LNCAP (cell line): ENCODE results near the gene PTPRQ.

Source experiments
- CTCF ChIP-seq: fragments of 450-650 bp; IDR thresholded peaks from 2 replicates; pipeline ENCODE4 v1.5.1; 2017; ENCODE audit warnings: mild to moderate bottlenecking

The PTPRQ gene

DNA sequence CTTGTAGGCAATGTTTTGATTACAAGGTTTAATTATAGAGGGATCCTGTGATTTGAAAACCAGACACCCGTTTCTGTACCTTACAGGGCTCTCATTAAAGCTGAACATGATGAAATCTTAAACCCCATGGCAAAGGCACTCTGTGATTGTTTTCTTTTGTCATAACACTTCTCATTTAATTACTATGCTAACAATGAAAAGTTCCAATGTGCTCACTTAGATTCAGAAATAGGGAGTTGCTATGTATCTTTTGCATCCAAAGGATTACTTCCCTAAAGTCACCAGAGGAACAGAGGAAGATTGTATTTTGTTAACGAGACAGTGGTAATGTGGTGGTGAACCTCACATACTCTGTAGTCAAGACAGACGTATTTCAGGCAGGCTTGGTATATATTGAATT lies 181.9 kb downstream of the PTPRQ start:
- no peak for TF ChIP-seq CTCF

DNA sequence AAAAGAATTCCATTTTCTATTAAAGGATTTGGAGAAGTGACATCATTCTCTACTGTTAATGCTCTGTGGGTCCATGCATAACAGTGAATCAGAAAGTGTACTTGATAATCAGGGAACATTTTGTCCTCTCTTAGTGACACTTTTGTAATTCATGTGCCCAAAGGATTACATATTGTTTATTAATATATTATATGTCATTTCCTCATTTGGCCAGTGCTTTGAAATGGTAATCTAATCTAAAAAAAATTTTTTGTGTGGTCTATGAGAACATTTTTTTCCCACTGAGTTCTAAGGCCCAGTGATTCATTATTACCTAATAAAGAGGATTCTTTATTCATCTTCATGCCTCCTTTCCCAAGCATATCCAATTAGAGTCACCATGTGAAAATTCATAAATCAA lies 183.7 kb downstream of the PTPRQ start:
- no peak for TF ChIP-seq CTCF

DNA sequence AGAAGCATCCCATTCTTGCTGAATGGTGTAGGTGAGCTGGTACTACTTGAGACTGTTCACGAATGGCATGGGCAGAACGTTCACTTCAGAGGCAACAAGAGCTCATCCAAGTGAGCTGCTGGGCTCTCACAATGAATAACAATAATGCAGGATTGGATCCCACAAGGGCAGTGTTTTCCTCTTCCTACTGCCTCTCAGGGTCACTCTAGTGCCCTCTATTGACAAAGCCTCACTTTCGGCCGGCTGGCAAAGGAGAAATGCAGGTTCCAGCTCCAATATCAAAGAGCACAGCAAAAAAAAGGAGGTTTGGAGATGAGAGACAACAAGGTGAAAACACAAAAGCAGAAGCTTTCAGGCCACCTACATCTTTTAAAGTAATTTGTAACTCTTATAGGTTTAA lies 188.8 kb downstream of the PTPRQ start:
- TF ChIP-seq CTCF = peak; percentile 64

- no peak for TF ChIP-seq CTCF
These were observed 190.9 kb downstream of the PTPRQ start for GRCh38 chr12:80634903-80635302.

DNA sequence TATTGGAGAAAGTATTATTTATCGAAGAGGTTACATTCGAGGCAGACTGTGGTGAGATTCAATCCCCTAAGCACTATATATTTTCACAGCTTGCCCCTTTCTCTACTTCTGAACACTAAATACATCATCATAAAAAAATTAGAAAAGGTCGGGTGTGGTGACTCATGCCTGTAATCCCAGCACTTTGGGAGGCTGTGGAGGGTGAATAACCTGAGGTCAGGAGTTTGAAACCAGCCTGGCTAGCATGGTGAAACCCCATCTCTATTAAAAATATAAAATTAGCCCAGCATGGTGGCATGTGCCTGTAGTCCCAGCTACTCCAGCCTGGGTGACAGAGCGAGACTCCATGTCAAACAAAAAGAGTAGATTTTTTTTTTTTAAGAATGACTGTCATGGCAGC lies 192.8 kb downstream of the PTPRQ start:
- TF ChIP-seq CTCF = no peak

DNA sequence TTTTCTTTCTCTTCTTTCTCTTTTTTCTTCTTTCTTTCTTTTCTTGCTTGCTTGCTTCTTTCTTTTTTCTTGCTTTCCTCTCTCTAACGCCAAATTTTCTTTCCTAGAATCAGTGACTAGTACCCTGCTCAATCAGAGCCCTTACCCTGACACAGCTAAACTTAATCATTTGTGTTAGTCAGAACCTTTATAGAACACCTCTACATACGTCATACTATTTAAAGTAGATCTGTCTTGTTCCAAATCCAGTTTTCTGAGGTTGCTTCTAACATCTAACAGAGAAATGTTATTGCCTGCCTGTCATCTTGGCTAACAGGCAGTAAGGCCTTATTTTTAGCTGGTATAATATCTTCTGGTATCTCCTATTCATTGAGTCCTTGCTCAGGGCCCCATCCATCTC lies 197.9 kb downstream of the PTPRQ start:
- TF ChIP-seq CTCF = no peak

- no peak for TF ChIP-seq CTCF
These were observed 199.9 kb downstream of the PTPRQ start for GRCh38 chr12:80643961-80644360.

GRCh38 chr12:80648881-80649280 lies 204.8 kb downstream of the PTPRQ start:
- TF ChIP-seq CTCF = no peak
